GM18519 (cell line): ENCODE results near the gene FRA10AC1.
"Not testable (repeated sequence)": the region's sequence is repeated elsewhere in the genome, so short reads cannot be mapped to it uniquely, and the experiment has no call there.

Source experiments
- ATAC-seq: cut with Tn5 transposase; IDR thresholded peaks from one replicate; pipeline ENCODE4 v1.9.1; 2021; ENCODE audit warnings: mild to moderate bottlenecking, moderate library complexity; ENCODE audit not compliant: unreplicated experiment, low FRiP score

The FRA10AC1 gene

GRCh38 chr10:93704451-93704850, 2.1 kb upstream of the FRA10AC1 start:
- no peak for ATAC-seq

GRCh38 chr10:93703841-93704240, 1.4 kb upstream of the FRA10AC1 start:
- no peak for ATAC-seq

DNA sequence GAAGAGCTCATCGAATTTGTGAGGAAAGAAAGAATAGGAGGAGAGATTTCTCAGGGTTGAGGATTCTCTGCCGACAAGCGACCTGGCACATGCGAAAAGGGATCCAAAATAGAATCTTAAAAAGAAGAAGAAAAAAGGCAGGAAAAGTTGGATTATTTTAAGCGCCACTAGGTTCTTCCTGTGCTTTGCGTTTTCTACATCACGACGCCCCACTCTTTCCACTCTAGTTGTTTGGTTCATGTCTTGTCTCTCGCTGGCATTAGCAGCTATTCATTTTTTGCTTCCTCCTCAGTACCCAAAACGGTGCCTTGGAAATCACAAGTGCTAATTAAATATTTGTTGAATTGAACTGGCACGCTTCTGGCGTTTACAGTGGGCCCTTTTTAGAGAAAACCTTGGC, 674 bp upstream of the FRA10AC1 start:
- no peak for ATAC-seq

DNA sequence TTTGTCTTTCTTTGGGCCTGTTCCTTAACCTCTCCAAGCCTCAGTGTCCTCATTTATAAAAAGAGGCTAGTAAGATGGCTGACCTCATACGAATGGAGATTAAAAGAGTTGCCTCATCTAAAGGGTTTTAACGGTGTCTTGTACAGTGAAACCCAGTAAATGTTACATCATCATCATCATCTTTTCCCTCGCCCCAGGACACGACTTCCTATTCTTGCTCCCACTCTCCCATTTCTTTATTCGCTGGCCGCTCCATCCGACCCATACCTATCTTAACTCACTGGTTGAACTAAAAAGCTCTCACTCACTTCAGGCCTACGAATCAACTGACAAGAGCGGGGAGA, 554 bp downstream of the FRA10AC1 start:
- ATAC-seq = no peak

- no peak for ATAC-seq
Measured at GRCh38 chr10:93697207-93697606, 5.2 kb downstream of the FRA10AC1 start.

DNA sequence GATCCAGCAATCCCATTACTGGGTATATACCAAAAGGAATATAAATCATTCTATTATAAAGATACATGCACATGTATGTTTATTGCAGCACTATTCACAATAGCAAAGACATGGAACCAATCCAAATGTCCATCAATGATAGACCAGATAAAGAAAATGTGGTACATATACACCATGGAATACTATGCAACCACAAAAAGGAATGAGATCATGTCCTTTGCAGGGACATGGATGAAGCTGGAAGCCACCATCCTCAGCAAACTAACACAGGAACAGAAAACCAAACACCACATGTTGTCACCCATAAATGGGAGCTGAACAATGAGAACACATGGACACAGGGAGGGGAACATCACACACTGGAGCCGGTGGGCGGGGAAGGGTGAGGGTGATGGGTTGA, 5.8 kb downstream of the FRA10AC1 start:
- not testable (repeated sequence) for ATAC-seq

DNA sequence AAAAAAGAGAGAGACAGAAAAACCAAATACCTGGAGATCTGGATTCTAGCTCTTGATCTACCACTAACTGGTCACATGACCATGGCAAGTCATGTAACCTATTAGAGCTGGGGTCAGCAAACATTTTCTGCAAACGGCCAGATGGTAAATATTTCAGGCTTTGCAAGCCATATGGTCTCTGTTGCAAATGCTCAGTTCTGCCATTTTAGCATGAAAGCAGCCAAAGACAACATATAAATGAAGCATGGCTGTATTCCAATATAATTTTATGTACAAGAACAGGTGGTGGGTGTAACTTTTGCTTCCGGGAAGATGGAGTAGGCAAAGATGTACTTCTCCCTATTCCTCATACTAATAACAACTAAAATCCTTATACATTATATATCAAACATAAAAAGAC, 6.7 kb downstream of the FRA10AC1 start:
- ATAC-seq = no peak

DNA sequence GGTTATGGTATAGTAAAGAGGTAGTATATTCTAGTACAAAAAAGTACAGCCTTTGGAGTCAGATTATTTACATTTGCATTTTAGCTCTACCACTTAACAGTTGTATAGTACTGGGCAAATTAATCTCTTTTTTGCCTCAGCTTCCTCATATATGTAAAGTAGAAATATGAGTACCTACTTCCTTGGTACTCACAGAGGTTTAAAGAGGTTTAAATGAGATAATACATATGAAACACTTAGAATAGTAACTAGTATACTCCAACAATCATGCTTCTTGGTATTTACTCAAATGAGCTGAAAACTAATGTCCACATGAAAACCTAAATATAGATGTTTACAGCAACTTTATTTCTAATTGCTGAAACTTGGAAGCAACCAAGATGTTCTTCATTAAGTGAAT, 14.7 kb downstream of the FRA10AC1 start:
- no peak for ATAC-seq

- ATAC-seq = no peak
Measured at GRCh38 chr10:93680412-93681047, 21.9 kb downstream of the FRA10AC1 start.

DNA sequence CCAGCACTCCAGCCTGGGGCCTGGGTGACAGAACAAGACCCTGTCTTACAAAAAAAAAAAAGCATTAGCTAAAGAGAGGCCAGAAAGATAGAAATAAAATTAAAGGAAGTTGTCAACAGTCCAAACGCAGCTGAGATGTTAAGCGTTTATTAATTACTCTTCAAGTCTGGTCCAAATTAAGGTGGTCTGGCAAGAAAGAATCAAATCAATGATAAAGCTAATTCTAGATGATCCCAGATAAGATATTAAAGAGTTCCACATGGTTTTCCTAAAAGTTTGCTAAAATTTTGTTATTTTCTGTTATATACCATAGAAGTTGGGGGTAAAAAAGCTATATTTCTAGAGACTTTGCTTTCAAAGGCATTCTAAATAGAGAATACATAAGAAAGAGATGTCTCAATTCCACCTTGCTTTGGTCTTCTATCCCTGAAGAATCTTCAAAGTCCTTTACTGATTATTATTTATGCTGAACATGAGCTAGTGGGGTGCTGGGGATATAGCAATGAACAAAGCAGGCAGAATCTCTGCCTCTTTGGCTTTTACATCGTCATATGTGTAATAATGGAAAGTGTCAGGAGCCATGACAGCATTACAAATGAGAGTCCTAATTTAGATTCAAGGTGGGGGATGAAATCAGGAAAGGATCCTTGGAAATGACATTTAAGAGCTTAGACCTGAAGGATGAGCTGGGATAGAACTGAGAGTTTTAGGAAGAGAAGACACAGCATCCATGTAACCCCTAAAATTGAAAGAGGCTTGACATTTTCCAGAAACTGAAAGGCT, 23.4 kb downstream of the FRA10AC1 start:
- ATAC-seq = no peak

GRCh38 chr10:93678386-93678785, 24.0 kb downstream of the FRA10AC1 start:
- ATAC-seq = no peak

DNA sequence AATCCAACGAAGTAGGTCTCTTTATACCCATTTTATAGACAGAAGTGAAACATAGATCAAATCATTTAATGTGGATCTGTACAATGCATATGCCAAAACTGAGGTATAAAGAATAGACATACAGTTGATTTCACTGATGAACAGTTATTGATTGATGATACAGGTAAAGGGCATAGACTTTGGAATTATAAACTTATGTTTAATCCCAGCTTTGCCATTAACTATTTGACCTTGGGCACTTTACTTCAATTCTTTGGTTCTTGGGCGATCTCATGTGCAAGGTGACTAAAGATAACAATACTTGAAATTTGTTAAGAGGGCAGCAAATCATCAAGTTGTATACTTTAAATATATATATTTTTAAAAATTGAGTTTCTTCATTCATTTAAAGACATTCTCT, 28.6 kb downstream of the FRA10AC1 start:
- ATAC-seq = no peak

GRCh38 chr10:93672890-93673289, 29.5 kb downstream of the FRA10AC1 start:
- no peak for ATAC-seq

- no peak for ATAC-seq
Measured at GRCh38 chr10:93672022-93672678, 30.2 kb downstream of the FRA10AC1 start.

- ATAC-seq = no peak
Measured at GRCh38 chr10:93671042-93671441, 31.4 kb downstream of the FRA10AC1 start.

DNA sequence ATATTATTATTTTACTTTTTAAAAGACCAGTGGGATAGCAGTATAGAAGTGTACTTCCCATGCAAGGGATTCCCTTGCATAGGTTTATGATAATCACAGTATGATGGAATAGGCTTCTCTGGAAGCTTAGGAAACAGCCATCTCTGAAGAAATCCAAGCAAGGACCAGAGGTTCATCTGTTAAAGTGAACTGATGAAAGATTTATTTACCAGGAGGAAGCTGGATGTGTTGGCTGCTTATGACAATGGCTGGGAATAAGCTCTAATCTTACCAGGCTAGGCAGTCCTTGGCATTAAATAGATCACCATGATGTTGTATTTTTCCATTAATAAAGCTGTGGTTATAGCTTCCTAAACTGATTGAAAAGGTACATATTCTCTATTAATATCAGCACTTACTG, 32.0 kb downstream of the FRA10AC1 start:
- ATAC-seq = no peak

GRCh38 chr10:93667795-93668194, 34.6 kb downstream of the FRA10AC1 start:
- ATAC-seq = no peak

DNA sequence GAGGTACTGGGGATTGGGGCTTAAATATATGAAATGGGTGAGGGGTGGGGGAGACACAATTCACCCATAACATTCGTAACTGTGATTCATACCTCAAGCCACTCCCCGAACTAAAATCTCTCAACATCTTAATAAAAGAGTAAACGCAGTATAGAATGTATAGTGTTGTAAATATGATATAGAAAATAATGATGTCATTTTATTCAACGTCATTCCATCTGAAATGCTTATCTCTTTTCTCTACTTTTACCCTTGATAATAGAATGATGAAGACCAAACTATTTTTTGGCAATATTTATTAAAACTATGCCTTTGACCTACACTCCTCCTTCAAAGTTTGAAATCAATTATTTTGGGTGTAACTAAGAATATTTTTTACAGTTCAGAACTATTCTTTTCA, 36.4 kb downstream of the FRA10AC1 start:
- ATAC-seq = no peak

DNA sequence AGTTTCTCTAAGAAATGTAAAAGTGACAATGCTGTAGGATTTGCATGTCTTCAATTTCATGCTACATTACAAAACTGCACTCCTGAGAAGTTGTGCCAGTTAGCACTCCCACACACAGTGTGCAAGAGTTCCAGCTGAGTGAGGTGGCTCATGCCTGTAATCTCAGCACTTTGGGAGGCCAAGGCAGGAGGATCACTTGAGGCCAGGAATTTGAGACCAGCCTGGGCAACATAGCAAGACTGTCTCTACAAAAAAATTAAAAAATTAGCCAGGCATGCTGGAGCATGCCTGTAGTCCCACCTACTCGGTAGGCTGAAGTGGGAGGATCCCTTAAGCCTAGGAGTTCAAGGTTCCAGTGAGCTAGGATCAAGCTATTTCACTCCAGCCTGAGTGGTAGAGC, 44.6 kb downstream of the FRA10AC1 start:
- no peak for ATAC-seq

- no peak for ATAC-seq
Measured at GRCh38 chr10:93656155-93656554, 46.2 kb downstream of the FRA10AC1 start.

- ATAC-seq = no peak
Measured at GRCh38 chr10:93654201-93654600, 48.2 kb downstream of the FRA10AC1 start.

DNA sequence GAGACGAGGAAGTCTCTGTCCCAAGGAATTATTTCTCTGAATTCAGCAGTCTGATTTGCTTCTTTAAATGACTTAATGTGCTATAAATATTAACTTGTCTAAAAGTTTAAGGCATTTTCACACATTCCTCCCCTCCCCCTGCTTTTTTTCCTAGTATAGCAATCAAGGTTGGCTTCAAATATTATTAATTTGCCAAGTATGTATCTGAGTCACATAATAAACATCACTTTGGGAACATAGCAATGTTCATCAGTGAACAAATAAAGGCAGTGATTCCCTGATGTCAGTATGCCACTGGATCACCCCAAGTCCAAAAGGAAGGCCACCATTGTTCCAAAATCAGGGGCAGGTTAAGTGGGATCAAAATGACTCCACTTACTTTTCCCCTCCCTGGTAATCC, 49.5 kb downstream of the FRA10AC1 start:
- no peak for ATAC-seq
